AG08396 (cell line): ENCODE data around the gene GRB10.

Experiments
- DNase-seq: peaks from one replicate; pipeline ENCODE4 v3.0.0; 2012; ENCODE audit warnings: low spot score, mixed read lengths

Gene GRB10

DNA sequence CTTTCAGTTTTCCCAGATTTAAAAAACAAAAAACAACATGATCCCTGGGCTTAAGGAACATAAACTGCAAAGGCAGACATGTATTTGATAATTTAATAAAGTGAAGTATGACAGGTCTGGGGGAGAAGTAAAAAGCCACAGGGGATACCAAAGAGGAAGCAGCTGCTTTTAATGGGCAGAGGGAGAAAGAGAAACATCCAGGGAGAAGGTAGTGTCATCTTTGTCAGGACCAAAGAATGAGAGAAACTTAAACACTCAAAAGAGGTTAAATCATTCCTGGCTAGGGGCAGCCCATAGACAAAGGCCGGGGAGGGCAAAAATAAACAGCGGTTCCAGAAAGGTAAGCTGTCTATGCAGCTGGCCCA, 94.5 kb downstream of the GRB10 start:
- DNase-seq, result no peak

DNA sequence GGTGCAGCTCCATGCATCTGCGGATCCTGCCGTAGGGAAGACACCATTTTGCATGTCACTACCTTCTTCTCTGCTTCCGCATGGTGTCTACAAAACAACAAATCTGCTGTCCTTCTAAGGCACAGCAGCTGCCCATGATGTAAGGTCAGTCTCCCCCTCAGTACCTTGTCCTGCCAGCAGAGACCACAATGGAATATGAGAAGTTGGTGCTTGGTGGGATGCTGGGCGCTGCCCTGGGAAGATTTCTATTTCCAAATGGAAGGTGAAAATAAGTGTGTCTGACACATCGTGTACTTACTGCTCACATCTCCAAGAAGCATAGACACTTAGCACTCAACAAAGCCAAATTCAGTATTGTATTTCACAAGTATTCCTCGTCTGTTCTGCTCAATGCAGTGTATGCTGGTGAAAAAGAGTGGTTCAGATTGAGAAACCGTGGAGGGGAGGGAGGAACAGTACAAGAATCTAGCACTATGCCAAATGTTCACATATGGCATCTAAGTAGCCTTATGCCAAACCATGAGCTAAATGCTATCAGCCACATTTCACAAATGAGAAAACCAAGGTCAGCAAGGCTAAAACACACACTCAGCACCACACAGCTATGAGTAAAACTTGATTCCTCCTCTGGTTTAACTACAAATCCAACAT, 95.0 kb downstream of the GRB10 start:
- no peak for DNase-seq

DNA sequence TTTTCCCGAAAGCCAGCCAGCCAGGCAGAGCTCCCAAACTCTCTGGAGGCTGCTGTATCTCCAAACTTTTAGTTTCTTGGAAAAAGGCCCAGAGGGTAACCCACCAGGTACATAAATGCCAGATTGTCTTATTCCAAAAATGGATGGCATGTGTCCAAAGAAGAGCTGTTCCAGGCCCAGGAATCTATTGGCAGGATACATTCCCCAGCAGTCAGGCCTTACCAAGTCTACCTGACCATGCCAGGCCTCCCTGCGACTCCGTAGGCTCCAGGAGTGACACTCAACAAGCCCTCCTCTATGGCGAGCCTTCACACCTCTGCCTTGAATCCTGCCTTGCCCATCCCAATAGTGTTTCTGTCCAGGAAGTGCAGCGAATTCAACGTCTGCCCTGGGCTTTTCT, 95.6 kb downstream of the GRB10 start:
- no peak for DNase-seq

DNA sequence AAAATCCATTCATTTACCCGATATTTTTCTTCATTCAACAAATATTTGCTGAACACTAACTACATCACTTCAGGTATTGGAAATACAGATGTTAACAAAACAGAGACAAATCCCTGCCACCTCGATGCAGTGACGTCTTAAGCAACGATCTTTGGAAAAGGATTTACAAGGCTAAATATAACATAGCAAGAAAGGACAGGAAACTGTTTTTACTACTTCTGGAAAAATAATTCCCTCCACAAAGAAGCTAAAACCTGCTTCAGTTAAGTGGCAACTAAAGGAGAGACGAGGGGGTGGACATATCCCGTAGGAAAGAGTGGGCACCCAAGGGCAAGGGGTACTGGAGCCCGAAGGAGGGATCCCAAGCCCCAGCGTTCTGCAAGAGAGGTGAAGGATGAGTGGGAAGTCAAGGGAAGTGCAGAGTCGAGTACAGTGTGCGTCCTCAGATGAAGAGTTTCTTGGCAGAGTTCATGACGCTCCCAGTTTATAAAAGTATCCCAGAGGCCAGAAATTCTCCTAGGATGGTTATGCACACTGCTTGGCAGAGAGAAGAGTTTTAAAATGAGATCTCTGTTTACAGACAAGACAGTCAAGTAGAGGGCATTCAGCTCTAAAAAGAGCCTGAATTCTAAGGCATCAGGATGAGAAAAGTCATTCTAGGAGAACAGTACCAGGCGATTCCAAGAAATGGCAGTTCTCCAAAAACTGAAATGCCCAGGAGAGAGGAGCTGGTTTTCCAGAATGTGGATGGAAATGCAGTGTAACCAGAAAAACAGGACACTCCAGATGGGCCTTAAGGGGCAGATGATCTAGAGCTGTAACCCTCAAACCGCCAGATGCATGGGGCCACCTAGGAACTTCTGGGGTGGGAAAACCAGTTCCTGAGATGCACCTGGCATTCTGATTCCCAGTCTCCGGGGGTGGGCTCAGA, 97.3 kb downstream of the GRB10 start:
- DNase-seq, result no peak

DNA sequence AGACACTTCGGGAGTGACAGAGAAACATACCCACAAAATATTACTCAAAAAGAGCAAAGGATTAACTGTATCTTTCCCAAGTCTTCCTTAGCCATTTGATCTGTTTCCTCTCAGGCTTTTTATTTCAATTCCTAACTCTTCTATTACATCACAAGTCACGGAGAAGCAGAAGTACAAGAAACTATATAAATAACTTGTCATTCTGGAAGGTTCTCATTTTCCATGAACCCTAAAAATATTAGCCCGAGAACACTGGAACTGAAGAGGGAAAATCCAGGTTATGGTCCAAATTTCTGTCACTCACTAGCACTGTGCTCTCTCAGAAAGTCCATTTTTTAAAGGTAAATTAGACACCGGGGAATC, 98.0 kb downstream of the GRB10 start:
- no peak for DNase-seq

DNA sequence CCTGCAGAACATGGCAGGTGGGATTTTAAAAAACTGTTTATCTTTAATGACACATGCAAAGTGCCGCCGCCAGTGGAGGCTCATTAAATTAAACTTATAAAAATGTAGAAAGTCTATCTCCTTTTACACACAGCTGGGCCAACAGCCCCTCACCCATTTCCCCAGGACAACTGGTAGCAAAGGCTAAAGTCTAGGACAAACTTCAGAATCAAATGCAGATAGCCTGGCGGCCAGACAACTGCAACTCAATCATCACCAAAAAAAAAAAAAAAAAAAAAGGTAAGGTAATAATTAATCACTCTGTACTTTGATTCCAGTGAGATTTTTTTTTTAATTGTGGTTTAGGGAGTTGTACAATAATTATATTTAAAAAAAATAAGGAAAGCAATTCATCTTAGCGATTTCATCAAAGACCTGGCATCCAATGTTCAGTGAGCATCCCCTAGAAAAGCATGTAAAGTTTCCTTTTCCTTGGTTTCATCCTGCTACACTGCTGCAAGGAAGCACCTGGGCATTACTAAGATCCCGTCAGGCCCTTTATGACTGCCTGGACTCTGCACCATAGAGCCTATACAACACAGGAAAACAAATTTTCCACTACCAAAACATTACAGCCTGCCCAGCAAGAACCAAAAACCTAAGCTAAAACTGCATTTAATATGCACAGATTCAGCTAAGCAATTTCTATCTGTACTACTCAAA, 98.5 kb downstream of the GRB10 start:
- DNase-seq, result no peak

DNA sequence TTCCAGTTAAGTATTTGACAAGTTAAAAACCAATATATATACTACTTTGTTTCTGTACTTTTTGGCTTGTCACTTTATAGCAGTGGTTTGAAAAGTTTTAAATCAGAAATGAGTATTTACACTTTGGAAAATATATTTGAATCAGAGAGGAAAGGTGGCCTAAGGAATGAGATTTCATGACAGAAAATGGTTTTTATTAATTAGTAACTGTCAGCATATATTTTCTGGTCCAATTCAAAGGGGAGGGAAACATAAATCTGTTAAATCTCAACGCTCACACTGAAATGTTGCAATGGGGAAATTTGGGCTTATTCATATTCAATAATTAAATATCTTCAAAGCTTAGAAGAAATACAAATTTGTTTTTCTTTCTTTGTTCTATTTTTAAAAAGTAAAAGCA, 100.1 kb downstream of the GRB10 start:
- no peak for DNase-seq

DNA sequence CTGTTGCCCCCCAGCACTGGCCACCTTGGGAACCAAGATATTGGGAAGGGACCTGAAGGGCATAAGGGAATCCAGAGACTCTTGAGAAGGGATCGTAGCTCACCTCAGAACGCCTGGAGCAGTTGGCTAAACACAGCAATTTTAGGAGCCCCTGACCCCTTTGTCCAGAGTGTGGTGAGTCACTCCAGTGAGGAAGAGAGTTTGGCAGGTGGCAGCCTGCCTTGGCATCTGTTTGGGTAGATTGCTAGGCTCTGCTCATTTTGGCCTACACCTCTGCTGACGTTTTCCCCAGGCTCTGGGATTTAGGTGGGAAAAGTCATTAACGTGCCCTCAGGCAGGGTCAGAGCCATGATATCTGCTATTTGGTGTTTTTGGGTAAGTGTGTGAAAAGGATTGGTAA, 100.6 kb downstream of the GRB10 start:
- DNase-seq, result no peak

DNA sequence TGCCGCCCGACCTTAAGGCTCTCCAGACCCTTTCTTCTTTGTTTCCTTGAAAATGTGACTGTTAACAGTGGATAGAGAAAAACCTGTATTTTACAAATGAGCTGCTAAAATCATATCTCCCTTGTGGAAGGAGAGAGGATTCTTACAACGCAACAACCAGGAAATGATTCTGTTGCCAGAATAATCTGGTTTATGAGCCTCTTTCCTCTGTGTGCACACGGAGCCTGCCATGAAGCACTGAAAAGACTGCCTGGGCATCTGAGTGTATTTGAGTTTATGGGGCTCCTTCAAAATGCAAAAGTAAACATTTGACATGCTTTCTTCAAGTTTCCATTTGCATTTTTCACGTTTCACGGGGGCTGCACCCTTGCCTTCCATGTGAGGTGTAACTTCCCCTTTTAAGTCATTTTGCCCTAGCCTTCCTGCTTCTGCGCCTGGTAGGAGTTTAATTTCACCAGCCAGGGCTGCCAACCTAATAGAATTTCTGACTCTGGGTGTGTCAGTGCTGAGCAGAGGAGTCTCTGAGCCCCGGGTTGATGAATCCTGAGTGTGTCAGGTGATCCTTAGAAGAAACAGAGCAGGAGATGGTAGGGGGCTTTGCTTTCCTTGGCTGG, 101.2 kb downstream of the GRB10 start:
- no peak for DNase-seq

DNA sequence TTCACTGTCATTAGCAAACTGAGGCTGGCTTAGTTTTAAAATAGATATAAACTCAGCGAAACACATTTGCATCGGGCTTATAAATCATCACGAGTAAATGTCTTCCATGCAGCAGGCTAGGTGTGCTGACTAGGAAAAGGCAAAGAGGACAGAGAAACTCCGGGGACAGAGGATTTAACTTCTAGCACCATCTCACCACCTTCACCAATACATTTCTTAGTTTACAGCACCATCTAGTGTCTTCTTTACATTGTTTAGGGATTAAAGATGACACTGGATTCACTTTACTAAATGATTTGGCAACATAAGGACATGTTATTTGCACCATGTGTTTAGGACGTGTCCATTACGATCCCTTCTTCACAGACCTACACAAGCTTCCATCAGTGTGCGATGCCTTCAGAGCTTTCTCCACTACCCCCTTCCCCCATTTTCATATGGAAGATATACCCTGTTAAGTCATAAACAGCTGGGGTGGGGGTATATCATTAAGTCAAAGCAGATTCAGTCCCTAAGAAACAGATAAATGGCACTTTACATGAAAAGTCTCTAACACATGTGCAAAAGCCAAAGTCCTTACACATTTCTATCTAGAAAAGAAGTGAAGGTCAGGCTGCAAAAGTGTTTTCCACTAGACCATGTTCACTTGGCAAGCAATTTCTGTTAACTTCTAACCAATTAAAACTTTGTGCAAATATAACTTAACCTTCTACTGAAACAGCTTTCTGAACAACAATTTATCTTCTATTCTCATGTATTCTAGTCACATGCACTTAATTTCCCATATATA, 103.3 kb downstream of the GRB10 start:
- DNase-seq, result peak; percentile 30

DNA sequence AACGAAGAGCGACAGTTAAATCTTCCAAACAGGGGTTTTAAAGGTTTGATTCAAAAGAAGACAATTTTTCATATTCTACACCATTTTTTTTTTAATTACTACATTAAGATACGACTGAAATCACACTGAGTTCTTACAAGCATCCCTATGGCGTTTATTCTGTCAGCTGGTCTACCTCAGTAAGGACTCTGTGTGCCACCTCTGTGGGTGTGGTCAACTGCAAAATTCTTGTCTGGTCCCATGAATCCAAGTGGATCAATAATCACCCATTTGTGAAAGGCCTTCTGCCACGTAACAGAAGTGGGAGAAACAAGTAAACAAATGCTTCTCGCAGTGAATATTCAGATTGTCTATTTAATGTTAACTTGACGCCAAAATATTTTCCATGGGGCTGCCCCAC, 104.1 kb downstream of the GRB10 start:
- DNase-seq, result no peak

DNA sequence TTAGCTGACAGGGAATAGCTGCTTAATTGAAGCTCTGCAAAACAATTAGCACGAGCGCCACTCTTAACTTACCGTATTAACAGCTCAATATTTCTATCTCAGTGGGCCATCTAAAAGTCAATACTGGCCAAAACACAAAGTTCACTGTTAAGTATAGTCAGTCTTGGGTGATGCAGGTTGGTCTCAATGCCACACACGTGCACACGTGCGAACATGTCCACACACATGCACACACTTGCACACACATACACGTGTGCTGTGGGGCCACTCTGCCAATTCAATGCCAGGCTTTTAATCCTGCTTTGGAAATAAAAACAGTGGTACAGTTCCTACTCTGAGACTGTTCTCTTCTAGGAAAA, 105.1 kb downstream of the GRB10 start:
- DNase-seq, result no peak

DNA sequence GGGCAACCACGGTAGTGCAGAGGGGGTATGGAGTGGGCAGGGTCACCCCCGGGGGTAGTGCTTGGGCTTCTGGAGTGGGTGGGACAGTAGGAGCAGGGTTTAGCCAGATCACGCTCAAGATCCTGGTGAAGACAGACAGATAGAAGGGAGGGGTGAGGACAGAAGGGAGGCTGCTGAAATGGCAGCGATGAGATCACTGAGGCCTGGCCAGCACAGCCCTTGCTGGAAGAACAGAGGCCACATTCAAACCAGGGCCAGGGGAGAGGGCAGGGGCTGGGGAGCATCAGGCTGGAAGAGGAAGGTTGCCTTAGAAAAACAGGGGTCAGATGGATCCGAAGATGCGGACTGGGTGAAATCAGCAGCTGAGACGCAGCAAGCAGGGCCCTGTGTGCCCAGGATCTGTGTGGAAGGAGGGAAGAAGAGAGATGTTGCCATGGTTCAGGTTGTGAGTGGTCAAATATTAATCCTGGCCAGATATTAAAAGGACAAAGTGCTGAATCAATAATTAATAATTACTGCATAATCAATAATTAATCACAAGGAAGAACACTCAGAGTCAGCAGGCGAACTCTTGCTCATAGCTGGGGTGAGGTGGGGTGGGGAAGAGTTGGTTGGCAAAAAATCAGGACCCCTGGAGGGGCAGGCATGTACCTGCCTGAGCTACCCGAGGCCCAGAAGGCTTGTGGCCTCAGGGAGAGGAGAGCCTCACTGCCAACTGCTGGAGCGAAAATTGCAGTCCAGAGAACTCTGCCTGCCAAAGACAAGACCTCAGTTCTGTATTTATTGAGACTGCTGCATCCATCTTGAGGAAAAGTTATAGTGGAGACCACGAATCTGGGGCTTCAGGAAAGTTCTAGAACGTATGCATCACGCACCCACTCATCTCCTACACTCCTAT, 105.7 kb downstream of the GRB10 start:
- DNase-seq, result no peak

DNA sequence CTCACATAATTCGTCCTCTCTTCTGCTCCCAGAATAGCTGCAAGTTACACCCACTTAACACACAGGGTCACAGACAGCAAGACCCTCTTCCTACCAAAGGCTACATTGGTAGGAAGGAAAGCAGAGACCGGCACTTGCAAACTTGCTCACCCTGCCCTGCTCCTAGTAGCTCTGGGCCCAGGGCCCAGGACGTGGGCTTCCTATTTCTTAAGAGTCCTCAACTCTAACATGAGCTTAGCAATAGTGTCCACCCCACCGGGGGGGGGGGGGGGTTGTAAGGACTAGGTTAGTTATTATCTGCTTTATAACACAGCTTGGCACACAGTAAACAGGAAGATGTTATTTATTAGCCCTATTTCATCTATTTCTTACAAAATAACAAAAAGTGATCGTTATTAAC, 106.6 kb downstream of the GRB10 start:
- DNase-seq, result no peak

DNA sequence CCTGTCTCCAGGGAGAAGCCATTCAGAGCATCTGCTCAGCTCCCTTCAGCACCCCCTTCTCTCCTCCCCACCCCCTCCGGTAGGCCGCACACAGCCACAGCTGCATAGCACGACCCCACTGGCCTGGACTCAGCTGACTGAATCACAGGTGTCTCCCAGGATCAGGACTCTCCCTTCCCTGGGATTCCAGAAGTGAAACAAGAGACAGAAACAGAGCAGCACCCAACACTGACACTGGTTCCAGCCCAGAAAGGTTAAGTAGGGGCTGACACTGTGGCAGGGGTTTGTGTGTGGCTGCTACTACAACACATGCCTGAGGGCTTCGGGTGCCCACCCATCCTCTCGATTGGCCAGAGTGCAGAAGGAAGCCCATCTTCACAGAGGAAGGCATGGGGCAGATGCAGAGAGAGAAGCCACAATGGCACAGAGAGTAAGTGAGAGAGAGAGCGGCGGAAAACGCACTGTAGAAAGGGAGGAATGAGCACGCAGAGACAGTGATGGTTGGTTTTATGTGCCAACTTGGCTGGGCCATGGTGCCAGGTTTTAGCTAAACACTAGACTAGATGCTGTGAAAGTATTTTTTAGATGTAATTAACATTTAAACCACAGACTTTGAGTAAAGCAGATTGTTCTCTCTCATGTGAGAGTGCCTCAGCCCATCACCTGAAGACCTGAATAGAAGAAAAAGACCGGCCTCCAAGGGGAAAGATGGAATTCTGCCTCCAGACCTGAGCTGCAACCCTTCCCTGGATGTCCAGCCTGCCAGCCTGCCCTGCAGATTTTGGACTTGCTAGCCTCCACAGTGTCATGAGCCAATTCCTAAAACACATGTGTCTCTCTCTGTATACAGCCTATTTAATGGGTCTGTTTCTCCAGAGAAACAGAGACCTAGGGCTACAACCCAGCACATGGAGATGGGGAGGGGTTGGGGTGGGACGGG, 107.5 kb downstream of the GRB10 start:
- no peak for DNase-seq

DNA sequence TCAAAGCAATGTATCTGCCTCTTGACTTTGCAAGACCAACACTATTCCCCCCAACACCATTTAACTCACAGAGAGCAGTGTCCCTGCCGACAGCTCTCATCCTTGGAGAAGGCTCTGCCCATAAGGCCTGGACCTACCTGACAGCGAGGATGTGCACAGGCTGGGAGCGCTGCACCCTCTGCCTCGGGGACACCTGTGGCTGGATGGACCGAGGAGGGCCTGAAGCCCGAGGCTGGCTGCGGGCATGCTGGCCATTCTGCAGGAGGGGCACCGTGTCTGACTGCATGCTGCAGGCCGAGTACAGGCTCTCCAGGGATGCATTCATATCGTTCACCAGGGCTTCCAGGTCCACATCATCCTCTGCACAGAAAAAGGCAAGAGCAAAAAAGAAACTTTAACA, 108.4 kb downstream of the GRB10 start:
- DNase-seq, result no peak

DNA sequence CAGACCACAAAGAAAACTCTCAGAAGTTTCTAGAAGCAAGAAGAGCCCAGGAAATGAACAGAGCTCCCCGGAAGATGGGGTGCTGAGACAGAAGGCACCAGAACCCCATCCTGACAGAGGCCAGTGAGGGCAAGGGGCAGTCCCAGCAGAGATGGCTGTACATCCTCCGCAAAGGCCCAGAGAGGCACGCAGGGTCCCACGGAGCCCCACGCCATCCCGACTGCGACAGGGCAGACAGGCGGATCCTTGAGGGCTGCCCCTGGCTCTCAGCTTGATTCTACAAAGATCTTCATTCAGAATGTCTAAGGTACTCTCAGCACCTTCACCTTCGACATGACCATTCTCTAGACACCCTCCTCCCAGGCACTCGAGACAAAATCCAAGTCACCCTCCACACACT, 109.6 kb downstream of the GRB10 start:
- DNase-seq, result no peak

DNA sequence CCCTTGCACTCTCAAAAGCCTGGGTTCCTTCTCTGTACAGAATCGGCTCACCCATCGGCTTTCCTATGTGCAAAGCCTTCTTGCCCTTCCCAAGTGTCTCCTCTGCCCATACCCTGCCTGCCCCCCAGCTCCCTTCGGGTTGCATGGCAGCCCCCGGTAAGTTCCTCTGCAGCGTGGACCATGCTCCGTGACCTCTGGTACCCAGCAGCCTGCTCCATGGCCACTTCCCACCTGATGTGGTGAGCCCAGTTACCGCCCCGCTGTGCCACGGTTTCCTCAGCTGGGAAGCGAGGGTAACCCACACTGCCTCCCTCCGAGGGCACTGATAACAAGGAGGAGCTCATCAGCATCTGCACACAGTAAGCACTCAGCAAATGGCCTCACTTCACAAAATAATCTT, 110.7 kb downstream of the GRB10 start:
- DNase-seq, result no peak

DNA sequence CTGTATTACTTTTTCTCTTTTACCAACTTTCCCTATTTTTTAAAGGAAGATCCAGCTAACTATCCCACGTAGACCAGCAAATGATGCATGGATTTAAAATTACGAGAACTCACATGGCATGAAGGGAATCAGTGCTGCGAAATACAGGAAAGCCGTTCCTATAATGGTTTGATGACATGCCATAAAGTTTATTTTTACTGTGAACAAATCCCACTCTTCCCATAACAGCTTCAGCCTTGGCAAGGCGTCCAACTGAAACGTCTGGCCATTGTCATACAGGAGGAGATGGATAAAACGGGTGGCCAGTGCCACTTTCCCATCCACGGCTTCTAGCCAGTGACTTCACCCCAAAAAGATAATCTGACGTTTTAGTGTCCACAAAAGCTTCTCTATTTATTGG, 111.3 kb downstream of the GRB10 start:
- no peak for DNase-seq

DNA sequence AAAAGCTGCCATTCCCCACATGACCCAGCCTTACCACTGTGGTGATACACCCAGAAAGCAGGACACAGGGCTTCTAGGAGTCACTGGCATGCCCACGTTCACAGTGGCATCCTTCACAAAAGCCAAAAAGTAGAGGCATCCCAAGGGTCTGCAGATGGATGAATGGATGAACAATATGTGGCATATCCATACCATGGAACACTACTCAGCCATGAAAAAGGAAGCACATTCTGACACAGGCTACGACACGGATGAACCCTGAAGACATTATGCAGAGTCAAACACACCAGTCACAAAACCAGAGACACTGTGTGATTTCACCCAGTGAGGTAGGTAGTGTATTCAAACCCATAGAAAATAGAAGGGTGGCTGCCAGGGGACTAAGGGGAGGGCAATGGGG, 112.8 kb downstream of the GRB10 start:
- DNase-seq, result no peak
